SHP77 treated with DMSO at 0.1 percent for 48 hours (cell line): ENCODE results near the gene RAB3IL1.

Experiments used
- DNase-seq: peaks from one replicate; lab custom pipeline; 2025; lab: John Stamatoyannopoulos, UW

RAB3IL1 gene

DNA sequence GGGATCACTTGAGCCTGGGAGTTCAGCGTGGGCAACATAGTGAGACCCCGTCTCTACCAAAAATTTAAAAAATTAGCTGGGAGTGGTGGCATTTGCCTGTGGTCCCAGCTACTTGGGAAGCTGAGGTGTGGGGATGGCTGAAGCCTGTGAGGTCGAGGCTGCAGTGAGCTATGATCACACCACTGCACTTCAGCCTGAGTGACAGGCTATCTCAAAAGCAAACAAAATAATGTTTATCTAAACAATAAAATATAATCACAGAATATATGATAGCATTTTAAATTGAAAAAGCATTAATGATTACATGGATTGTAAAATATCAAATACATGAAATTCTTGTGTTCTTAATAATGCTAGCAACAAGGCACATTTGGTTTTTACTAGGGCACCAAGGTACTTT is 35.5 kb upstream of the RAB3IL1 start:
- DNase-seq, result no peak

DNA sequence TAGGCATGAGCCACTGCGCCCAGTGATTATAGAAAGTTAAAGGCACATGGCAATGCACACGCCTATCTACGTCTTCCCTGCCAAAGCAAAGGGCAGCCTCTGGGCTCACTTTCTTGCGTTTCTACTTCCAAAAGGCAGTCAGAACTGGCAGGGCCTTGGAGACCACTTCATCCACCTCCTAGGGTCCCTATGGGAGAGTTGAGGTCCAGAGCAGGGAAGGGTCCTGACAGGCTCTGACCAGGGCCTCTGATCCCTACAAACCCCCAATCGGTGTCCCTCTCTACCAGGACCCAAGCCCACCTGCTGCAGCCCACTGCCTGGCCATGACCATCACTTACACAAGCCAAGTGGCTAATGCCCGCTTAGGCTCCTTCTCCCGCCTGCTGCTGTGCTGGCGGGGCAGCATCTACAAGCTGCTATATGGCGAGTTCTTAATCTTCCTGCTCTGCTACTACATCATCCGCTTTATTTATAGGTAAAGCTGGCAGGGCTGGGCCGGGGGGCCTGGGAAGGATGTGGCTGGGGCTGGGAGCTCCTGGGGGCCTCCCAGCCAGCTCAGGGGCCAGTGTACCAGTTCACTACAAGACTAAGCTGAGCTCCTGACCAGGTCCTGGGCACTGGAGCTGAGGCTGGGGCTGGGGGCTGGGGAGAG is 34.2 kb upstream of the RAB3IL1 start:
- DNase-seq, result no peak

- no peak for DNase-seq
Measured at GRCh38 chr11:61950035-61950547, 32.7 kb upstream of the RAB3IL1 start, which contains the start of gene BEST1. BEST1 (plus strand) TSS chr11:61950351; CDS start chr11:61951807, 1,456 bp downstream.

GRCh38 chr11:61949169-61950034 is 32.0 kb upstream of the RAB3IL1 start:
- DNase-seq, result peak; percentile 70

DNA sequence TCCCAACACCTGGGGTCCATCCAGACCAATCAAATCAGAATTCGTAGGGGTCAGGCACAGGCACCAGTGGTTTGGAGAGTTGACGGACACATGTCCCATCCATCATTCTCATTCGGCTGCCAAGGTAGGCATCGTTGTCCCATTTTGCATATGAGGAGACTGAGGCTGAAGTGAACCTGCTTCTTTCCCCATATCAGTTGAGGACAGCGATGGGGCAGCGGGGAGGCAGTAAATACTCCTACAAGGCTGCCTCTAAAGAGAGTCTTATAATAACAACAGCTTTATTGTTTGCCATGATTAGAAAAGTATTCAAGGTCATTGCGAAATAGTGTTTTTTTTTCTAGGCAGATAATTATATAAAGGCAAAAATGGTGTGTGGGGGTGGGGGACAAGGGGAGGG is 31.1 kb upstream of the RAB3IL1 start:
- DNase-seq, result no peak

GRCh38 chr11:61947486-61948210 is 30.3 kb upstream of the RAB3IL1 start:
- DNase-seq, result peak; percentile 66

DNA sequence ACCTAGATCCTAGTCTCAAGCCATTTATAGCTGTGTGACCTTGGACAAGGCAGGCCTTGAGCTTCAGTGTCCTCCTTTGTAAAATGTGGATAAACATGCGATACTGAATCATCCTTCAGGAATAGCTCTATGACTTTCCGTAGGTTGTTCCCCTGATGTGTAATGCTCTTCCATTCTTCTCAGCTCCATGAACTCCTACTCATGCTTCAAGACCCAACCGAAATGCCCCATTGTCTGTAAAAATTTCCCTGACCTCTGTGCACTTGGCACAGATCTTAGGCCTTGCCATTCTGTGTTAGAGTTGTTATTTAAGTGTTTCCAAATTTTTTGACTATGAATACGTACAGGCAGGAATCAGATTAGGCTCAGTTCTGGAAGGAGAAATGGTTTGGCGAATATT is 29.5 kb upstream of the RAB3IL1 start:
- no peak for DNase-seq

DNA sequence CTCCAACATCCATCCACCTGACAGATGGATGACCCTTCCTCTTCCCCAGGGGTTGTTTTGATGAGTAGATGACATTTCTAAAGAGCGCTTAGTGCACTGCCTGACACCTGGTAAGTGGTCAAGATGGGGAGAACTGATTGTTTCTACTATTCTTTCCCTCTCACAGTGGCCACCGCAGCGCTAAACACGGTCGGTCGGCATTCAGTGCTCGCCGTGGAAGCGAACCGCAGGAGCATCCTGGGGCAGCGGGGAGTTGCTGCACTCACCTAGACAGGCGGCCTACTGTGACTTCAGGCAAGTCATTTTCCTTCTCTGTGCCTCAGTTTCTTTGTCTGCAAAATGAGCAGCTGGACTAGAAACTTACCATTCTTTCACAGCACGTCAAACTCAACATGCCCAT is 27.8 kb upstream of the RAB3IL1 start:
- no peak for DNase-seq

GRCh38 chr11:61940466-61940865 is 23.1 kb upstream of the RAB3IL1 start:
- no peak for DNase-seq

DNA sequence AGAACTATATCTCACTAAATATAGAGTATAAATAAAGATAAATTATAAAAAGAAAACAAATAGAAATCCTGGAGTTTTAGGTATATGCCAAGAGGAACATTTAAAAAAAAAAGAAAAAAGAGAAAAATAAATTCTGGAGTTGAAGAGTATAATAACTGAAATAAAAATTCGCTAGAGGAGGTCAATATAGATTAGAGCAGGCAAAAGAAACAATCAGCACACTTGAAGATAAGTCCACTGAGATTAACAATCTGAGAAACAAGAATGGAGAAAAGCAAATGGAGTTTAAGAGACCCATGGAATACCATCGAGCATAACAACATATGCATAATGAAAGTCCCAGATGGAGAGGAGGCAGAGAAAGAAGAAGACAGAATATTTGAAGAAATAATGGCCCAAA is 18.5 kb upstream of the RAB3IL1 start:
- DNase-seq, result no peak

- DNase-seq, result no peak
Measured at GRCh38 chr11:61930933-61931332, 13.6 kb upstream of the RAB3IL1 start.

DNA sequence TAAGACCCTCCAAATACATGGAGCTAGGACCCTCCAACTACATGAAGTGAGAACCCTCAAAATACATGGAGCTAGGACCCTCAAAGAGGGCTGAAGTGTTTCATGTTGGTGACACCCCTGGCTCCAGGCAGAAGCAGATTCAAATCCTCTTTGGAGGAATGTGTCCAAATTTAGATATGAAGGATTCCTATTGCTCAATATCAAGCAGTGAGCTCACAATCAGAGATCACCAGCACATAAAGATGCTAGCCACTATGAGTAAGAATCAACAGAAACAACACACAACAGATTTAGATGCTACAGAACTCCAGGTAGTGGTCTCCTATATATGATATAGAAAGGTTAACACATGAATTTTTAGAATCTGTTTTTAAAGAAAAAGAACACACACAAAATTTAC is 11.2 kb upstream of the RAB3IL1 start:
- no peak for DNase-seq

GRCh38 chr11:61927501-61927900 is 10.1 kb upstream of the RAB3IL1 start:
- DNase-seq, result no peak

DNA sequence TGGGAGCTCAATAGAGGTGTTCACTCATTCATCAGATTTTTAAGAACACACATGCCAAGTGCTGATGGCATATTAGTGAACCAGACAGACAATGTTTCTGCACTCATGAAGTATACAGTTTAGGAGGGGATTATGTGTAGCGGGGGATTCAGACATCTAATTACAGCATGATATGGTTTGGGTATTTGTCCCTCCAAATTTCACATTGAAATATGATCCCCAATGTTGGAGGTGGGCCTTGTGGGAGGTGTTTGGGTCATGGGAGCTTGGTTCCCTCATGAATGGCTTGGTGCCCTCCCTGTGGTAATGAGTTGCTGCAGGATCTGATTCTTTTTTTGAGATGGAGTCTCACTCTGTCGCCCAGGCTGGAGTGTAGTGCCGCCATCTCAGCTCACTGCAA is 8.9 kb upstream of the RAB3IL1 start:
- DNase-seq, result no peak

DNA sequence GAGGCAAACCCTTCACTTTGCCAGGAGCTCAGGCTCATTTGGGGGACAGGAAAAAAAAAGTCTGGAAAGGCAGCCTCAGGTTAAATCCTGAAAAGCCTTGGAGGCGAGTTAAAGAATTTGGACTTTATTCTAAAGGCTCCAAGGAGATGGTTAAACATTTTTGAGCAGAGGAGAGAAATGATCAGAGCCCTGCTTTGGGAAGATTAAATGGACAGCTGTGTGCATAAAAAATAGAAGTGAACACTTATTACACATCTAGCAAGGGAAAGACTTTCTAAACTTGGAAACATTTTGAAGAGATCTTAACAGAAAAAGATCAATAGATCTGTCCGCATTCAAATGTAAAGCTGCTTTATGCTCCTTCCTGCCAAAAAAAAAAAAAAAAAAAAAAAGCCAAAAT is 8.4 kb upstream of the RAB3IL1 start:
- DNase-seq, result no peak

DNA sequence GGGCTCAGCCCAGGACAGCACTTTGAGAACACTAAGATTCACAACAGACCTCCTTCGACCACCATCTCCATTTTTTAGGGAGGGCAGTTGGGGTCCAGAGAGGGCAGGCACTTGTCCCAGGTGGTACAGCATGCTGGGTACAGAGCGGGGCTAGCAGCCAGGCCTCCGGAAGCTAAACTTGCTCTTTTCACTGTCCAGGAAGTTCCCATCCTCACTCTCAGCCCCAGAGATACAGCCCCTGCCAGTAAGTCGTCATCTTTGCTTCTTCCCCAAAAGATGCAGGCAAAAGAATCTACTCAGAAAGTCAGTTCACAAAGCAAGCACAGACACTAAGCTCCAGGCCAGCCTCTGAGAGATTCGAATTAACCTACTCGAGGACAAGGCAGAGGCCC is 6.7 kb upstream of the RAB3IL1 start:
- DNase-seq, result no peak

DNA sequence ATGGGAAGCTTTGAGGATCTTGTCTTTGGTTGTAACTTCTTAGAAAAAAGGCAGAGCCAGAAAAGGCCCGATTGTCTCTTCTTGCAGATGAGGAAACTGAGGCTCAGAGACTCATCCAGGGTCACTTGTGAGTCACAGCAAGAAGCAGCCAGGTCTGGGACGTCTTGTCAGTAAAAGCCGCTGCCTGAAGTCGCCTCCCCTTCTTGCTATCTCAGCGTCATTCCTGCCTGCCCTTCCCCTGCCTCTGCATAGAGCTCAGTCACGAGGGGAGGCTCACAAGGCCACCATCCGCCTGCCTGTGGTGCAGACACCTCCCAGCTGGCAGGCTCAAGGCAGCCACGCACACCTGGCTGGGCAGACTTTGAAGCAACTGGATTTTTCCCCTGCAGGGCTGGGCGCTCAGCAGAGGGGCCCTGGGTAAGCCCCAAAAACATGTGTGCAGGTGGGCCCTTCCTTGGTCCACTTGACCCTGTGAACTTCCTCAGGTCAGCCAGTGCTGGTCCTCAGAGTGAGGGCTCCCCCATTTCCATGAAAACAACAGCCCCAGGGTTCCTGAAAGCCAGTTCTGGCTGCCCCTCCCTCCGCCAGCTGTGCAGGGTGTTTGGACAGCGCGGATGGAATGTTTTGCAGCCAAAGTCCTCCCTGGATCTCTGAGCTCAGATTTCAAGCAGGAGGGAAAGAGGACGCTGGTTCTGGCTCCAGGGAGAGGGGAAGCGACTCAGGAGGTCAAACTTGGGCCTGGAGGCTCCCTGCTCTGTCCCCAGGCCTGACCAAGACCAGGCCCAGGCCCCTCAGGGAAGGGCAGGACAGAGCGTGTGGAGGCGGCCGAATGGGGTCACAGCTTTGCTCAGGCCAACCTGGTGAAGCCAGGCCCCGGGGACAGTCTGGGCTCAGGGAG is 6.0 kb upstream of the RAB3IL1 start:
- no peak for DNase-seq

GRCh38 chr11:61922539-61922938 is 5.2 kb upstream of the RAB3IL1 start:
- DNase-seq, result no peak

DNA sequence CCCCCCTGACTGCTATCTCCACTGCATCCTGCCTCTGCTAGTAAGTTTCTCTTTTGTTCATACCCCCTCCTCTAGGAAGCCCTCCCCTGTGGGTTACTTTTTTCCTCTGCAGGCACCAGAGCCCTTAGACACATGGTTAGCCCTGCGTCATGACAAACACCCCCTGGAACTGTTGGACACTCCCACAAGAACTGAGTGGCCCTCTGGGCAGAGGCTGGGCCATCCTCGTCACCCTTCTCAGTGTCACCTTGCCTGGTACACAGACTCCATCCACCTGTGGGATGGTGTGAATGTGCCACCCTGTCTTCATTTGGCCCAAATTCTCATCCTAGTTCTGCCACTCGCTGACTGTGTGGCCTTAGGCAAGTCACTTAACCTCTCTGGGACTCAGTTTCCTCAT is 4.1 kb upstream of the RAB3IL1 start:
- no peak for DNase-seq

GRCh38 chr11:61919705-61920631 is 2.6 kb upstream of the RAB3IL1 start:
- DNase-seq, result no peak
